GM23338 (cell line): ENCODE results near the gene ITFG1. TPM values are rescaled to one million over a fixed set of nuclear protein-coding genes. Genes with fewer than 3 reads are reported as not detected.

Source experiments
- ATAC-seq: fragments of 200-7000 bp; cut with Tn5 transposase; 3 replicates; pipeline ENCODE4 v1.9.1; 2020
- DNase-seq: peaks from one replicate; pipeline ENCODE4 v3.0.0-alpha.2; 2015; ENCODE audit warnings: low spot score
- H2AFZ ChIP-seq: fragments of 200-600 bp; sonication (generic); 2 replicates; pipeline ENCODE4 v1.8.0; 2016; ENCODE audit warnings: antibody characterized with exemption, mild to moderate bottlenecking, moderate library complexity
- H3F3A ChIP-seq: fragments of 200-600 bp; sonication (generic); replicated peaks from 2 replicates; pipeline ENCODE4 v1.8.0; 2017; ENCODE audit warnings: antibody characterized with exemption, mixed run types, low read depth
- H3K27ac ChIP-seq: fragments of 200-600 bp; sonication (generic); 2 replicates; pipeline ENCODE4 v1.6.1; 2016; ENCODE audit warnings: low read depth
- H3K27me3 ChIP-seq: fragments of 200-600 bp; sonication (generic); 2 replicates; pipeline ENCODE4 v1.8.0; 2016; ENCODE audit warnings: mild to moderate bottlenecking, mixed run types, moderate library complexity; ENCODE audit not compliant: insufficient read depth
- H3K36me3 ChIP-seq: fragments of 200-600 bp; sonication (generic); 2 replicates; pipeline ENCODE4 v1.8.0; 2016; ENCODE audit warnings: mild to moderate bottlenecking; ENCODE audit not compliant: insufficient read depth
- H3K4me1 ChIP-seq: fragments of 200-600 bp; sonication (generic); 2 replicates; pipeline ENCODE4 v1.8.0; 2016; ENCODE audit warnings: mild to moderate bottlenecking, moderate library complexity; ENCODE audit not compliant: insufficient read depth
- H3K4me2 ChIP-seq: fragments of 200-600 bp; sonication (generic); 2 replicates; pipeline ENCODE4 v1.7.1; 2017; ENCODE audit warnings: mixed run types
- H3K4me3 ChIP-seq: fragments of 200-600 bp; sonication (generic); 2 replicates; pipeline ENCODE4 v1.6.1; 2016; ENCODE audit warnings: mixed run types
- H3K79me2 ChIP-seq: fragments of 200-600 bp; sonication (generic); replicated peaks from 2 replicates; pipeline ENCODE4 v1.8.0; 2017; ENCODE audit warnings: mild to moderate bottlenecking; ENCODE audit not compliant: insufficient read depth
- H3K9me2 ChIP-seq: fragments of 200-600 bp; sonication (generic); 2 replicates; pipeline ENCODE4 v1.8.0; 2017; ENCODE audit not compliant: insufficient read depth
- H4K20me1 ChIP-seq: fragments of 200-600 bp; sonication (generic); replicated peaks from 2 replicates; pipeline ENCODE4 v1.8.0; 2017; ENCODE audit warnings: mild to moderate bottlenecking; ENCODE audit not compliant: insufficient read depth
- H3K27ac Mint-ChIP-seq: 2 replicates; pipeline ENCODE4 v1.8.0; 2020; ENCODE audit warnings: inconsistent platforms, mild to moderate bottlenecking, moderate library complexity, mixed read lengths
- H3K27me3 Mint-ChIP-seq: 3 replicates; pipeline ENCODE4 v1.8.0; 2022; ENCODE audit warnings: low read depth, mild to moderate bottlenecking, moderate library complexity, mixed read lengths, inconsistent platforms; ENCODE audit not compliant: insufficient read depth, poor library complexity
- H3K36me3 Mint-ChIP-seq: 3 replicates; pipeline ENCODE4 v1.8.0; 2021; ENCODE audit warnings: low read depth, mild to moderate bottlenecking, inconsistent platforms, moderate library complexity, mixed read lengths
- H3K4me1 Mint-ChIP-seq: 3 replicates; pipeline ENCODE4 v1.8.0; 2020; ENCODE audit warnings: mild to moderate bottlenecking, inconsistent platforms, mixed read lengths
- H3K4me3 Mint-ChIP-seq: 3 replicates; pipeline ENCODE4 v1.8.0; 2021; ENCODE audit warnings: moderate library complexity, mild to moderate bottlenecking, inconsistent platforms, mixed read lengths
- H3K9me3 Mint-ChIP-seq: 3 replicates; pipeline ENCODE4 v1.8.0; 2020; ENCODE audit warnings: moderate library complexity, mild to moderate bottlenecking, inconsistent platforms, mixed read lengths
- CREB1 ChIP-seq: fragments of 250-450 bp; sonication (Bioruptor Pico); IDR thresholded peaks from 2 replicates; pipeline ENCODE4 v1.5.0; 2020; ENCODE audit warnings: low read depth, mild to moderate bottlenecking, moderate library complexity
- ETS1 ChIP-seq: IDR thresholded peaks from 2 replicates; pipeline ENCODE4 v1.6.1; 2016; ENCODE audit warnings: antibody characterized with exemption
- EZH2 ChIP-seq: fragments of 200-600 bp; sonication (generic); IDR thresholded peaks from one replicate; pipeline ENCODE4 v1.8.0; 2017; ENCODE audit warnings: antibody characterized with exemption, mild to moderate bottlenecking, low read depth; ENCODE audit not compliant: unreplicated experiment
- EZH2phosphoT487 ChIP-seq: fragments of 200-600 bp; sonication (generic); IDR thresholded peaks from one replicate; pipeline ENCODE4 v1.8.1; 2018; ENCODE audit warnings: antibody characterized with exemption; ENCODE audit not compliant: unreplicated experiment
- JUNB ChIP-seq: IDR thresholded peaks from one replicate; pipeline ENCODE4 v1.6.1; 2016; ENCODE audit warnings: antibody characterized with exemption; ENCODE audit not compliant: unreplicated experiment
- NANOG ChIP-seq: IDR thresholded peaks from 2 replicates; pipeline ENCODE4 v1.6.1; 2016; ENCODE audit warnings: antibody characterized with exemption, borderline replicate concordance
- POLR2AphosphoS5 ChIP-seq: IDR thresholded peaks from 2 replicates; pipeline ENCODE4 v1.6.1; 2016; ENCODE audit warnings: antibody characterized with exemption, low read depth
- STAT1 ChIP-seq: IDR thresholded peaks from one replicate; pipeline ENCODE4 v1.6.1; 2016; ENCODE audit warnings: antibody characterized with exemption; ENCODE audit not compliant: unreplicated experiment
- ZNF331 ChIP-seq: fragments of 250-450 bp; sonication (Bioruptor Pico); IDR thresholded peaks from 2 replicates; pipeline ENCODE4 v1.5.0; 2020; ENCODE audit warnings: low read depth, mild to moderate bottlenecking, moderate library complexity
- polyA plus RNA-seq: library from polyadenylated mRNA; unstranded; fragments of >200 nt; fragmentation: Nextera tagmentation; extraction: Ambion mirVana; gene quantifications from 2 replicates; pipeline ENCODE4 v1.2.1, GENCODE V29; 2016
- total RNA-seq: library from RNA; depleted of rRNA; stranded (reverse); fragments of >200 nt; shearing (Covaris generic); gene quantifications from 2 replicates; pipeline ENCODE4 v1.2.3, GENCODE V29; 2014
- TF ChIP-seq, protein P1 (sequence below), 2 experiments: fragments of 200-600 bp in 1 of 2; sonication (generic) in 1 of 2; conservative IDR thresholded peaks; 2 replicates each; pipeline versions ENCODE4 v1.5.1 to v1.6.1; 2016 to 2017; ENCODE audit warnings: antibody characterized with exemption in 2 of 2, low read depth in 2 of 2, mild to moderate bottlenecking in 2 of 2, moderate library complexity in 1 of 2
- TF ChIP-seq, protein P2 (sequence below): IDR thresholded peaks from one replicate; pipeline ENCODE4 v1.6.1; 2018; ENCODE audit warnings: antibody characterized with exemption; ENCODE audit not compliant: unreplicated experiment

ITFG1 gene
- total and polyA plus RNA-seq, 2 experiments from 2014 or later: 18.5 to 26.9 TPM

GRCh38 chr16:47499700-47500264, 38.9 kb upstream of the ITFG1 start:
- Mint-ChIP-seq H3K27ac (no peak overlapping the region), H3K4me3 (no peak overlapping the region), H3K9me3 (no peaks in the 10 kb centered on the region), H3K4me1 (no peaks in the 10 kb centered on the region), H3K36me3 (peaks cover 9% of the 10 kb centered on the region), H3K27me3 (no peaks in the 10 kb centered on the region)
- H3F3A ChIP-seq: no peaks in the 10 kb centered on the region
- no peaks in the 10 kb centered on the region for H3K9me2 ChIP-seq
- no peaks in the 10 kb centered on the region; the same call in 1 of the 2 replicates for H3K36me3 ChIP-seq
- TF ChIP-seq NANOG (no peak), STAT1 (no peak), CREB1 (CRISPR knock-in tag) (no peak), POLR2AphosphoS5 (no peak)
- TF ChIP-seq, protein P1, sequence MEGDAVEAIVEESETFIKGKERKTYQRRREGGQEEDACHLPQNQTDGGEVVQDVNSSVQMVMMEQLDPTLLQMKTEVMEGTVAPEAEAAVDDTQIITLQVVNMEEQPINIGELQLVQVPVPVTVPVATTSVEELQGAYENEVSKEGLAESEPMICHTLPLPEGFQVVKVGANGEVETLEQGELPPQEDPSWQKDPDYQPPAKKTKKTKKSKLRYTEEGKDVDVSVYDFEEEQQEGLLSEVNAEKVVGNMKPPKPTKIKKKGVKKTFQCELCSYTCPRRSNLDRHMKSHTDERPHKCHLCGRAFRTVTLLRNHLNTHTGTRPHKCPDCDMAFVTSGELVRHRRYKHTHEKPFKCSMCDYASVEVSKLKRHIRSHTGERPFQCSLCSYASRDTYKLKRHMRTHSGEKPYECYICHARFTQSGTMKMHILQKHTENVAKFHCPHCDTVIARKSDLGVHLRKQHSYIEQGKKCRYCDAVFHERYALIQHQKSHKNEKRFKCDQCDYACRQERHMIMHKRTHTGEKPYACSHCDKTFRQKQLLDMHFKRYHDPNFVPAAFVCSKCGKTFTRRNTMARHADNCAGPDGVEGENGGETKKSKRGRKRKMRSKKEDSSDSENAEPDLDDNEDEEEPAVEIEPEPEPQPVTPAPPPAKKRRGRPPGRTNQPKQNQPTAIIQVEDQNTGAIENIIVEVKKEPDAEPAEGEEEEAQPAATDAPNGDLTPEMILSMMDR (conservative IDR thresholded peaks at IDR 0.05; ENCODE audit: low read depth in 2 of 2): no peak
- H3K4me2 ChIP-seq: no peak overlapping the region
- no peak overlapping the region for H2AFZ ChIP-seq
- H4K20me1 ChIP-seq: no peaks in the 10 kb centered on the region
- H3K4me1 ChIP-seq: no peaks in the 10 kb centered on the region
- peaks cover 8% of the 10 kb centered on the region; the same call in 1 of the 2 replicates for H3K79me2 ChIP-seq
- DNase-seq (no peak), ATAC-seq (no peak)
- H3K4me3 ChIP-seq: no peak overlapping the region
- no peak overlapping the region for H3K27ac ChIP-seq
- H3K27me3 ChIP-seq: no peaks in the 10 kb centered on the region

- H3K27ac ChIP-seq: no peak overlapping the region
- Mint-ChIP-seq H3K9me3 (no peaks in the 10 kb centered on the region), H3K4me3 (no peak overlapping the region), H3K36me3 (peaks cover 5% of the 10 kb centered on the region; the same call in 2 of the 3 replicates), H3K27me3 (no peaks in the 10 kb centered on the region), H3K27ac (no peak overlapping the region), H3K4me1 (no peaks in the 10 kb centered on the region)
- ATAC-seq: no peak
- H3F3A ChIP-seq: no peaks in the 10 kb centered on the region
- no peak for DNase-seq
- H3K36me3 ChIP-seq: no peaks in the 10 kb centered on the region; the same call in 1 of the 2 replicates
- no peak overlapping the region for H2AFZ ChIP-seq
- no peak overlapping the region for H3K4me2 ChIP-seq
- no peaks in the 10 kb centered on the region for H4K20me1 ChIP-seq
- peaks cover 9% of the 10 kb centered on the region; the same call in 1 of the 2 replicates for H3K79me2 ChIP-seq
- H3K4me1 ChIP-seq: no peaks in the 10 kb centered on the region
- no peaks in the 10 kb centered on the region for H3K9me2 ChIP-seq
- H3K4me3 ChIP-seq: no peak overlapping the region
- no peaks in the 10 kb centered on the region for H3K27me3 ChIP-seq
- no peak for TF ChIP-seq JUNB
- TF ChIP-seq CREB1 (CRISPR knock-in tag): no peak
- no peak for TF ChIP-seq POLR2AphosphoS5
- TF ChIP-seq EZH2: no peak
- TF ChIP-seq, protein P1 (conservative IDR thresholded peaks at IDR 0.05; ENCODE audit: low read depth in 2 of 2): no peak
- no peak for TF ChIP-seq STAT1
- TF ChIP-seq, protein P2, sequence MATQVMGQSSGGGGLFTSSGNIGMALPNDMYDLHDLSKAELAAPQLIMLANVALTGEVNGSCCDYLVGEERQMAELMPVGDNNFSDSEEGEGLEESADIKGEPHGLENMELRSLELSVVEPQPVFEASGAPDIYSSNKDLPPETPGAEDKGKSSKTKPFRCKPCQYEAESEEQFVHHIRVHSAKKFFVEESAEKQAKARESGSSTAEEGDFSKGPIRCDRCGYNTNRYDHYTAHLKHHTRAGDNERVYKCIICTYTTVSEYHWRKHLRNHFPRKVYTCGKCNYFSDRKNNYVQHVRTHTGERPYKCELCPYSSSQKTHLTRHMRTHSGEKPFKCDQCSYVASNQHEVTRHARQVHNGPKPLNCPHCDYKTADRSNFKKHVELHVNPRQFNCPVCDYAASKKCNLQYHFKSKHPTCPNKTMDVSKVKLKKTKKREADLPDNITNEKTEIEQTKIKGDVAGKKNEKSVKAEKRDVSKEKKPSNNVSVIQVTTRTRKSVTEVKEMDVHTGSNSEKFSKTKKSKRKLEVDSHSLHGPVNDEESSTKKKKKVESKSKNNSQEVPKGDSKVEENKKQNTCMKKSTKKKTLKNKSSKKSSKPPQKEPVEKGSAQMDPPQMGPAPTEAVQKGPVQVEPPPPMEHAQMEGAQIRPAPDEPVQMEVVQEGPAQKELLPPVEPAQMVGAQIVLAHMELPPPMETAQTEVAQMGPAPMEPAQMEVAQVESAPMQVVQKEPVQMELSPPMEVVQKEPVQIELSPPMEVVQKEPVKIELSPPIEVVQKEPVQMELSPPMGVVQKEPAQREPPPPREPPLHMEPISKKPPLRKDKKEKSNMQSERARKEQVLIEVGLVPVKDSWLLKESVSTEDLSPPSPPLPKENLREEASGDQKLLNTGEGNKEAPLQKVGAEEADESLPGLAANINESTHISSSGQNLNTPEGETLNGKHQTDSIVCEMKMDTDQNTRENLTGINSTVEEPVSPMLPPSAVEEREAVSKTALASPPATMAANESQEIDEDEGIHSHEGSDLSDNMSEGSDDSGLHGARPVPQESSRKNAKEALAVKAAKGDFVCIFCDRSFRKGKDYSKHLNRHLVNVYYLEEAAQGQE: no peak
- no peak for TF ChIP-seq NANOG
- TF ChIP-seq ETS1: no peak
- TF ChIP-seq EZH2phosphoT487: no peak
- TF ChIP-seq ZNF331 (CRISPR knock-in tag): no peak
Observed at GRCh38 chr16:47499080-47499699, 38.3 kb upstream of the ITFG1 start.
